ENCODE measurements around the gene APBB1IP.

GRCh38 chr10:26474026-26474425 is 35.9 kb downstream of the APBB1IP start:
- no peak for TF ChIP-seq CTCF (IDR thresholded peaks at IDR 0.05)
- TF ChIP-seq POLR2A (IDR thresholded peaks at IDR 0.05): no peak

All from lower leg skin (tissue), 3 donors.